Sigmoid colon (tissue), 3 donors: ENCODE results near the gene CLK4.

ENCODE experiments used
- POLR2A ChIP-seq, 2 donors: fragments of 450-650 bp; IDR thresholded peaks; one replicate each; pipeline ENCODE4 v1.6.1; 2016; ENCODE audit warnings: antibody characterized with exemption in 2 of 2, mild to moderate bottlenecking in 2 of 2, moderate library complexity in 2 of 2
- TF ChIP-seq, protein P1 (sequence below), 4 experiments: fragments of 450-650 bp in 3 of 4; fragments of 200-600 bp in 1 of 4; IDR thresholded peaks; one replicate each; pipeline ENCODE4 v1.5.1; 2016 to 2019; ENCODE audit warnings: antibody characterized with exemption in 4 of 4, mild to moderate bottlenecking in 3 of 4, moderate library complexity in 2 of 4

- no peak for TF ChIP-seq POLR2A (IDR thresholded peaks at IDR 0.05)
- TF ChIP-seq, protein P1, sequence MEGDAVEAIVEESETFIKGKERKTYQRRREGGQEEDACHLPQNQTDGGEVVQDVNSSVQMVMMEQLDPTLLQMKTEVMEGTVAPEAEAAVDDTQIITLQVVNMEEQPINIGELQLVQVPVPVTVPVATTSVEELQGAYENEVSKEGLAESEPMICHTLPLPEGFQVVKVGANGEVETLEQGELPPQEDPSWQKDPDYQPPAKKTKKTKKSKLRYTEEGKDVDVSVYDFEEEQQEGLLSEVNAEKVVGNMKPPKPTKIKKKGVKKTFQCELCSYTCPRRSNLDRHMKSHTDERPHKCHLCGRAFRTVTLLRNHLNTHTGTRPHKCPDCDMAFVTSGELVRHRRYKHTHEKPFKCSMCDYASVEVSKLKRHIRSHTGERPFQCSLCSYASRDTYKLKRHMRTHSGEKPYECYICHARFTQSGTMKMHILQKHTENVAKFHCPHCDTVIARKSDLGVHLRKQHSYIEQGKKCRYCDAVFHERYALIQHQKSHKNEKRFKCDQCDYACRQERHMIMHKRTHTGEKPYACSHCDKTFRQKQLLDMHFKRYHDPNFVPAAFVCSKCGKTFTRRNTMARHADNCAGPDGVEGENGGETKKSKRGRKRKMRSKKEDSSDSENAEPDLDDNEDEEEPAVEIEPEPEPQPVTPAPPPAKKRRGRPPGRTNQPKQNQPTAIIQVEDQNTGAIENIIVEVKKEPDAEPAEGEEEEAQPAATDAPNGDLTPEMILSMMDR (IDR thresholded peaks at IDR 0.05): no peak
These were observed 40.5 kb downstream of the CLK4 start for GRCh38 chr5:178586396-178586795.
